A549 treated with AZD2906 at 1 μM for 4 hours (cell line): Measurements from ENCODE around the gene POTED. TPM values are rescaled to one million over a fixed set of nuclear protein-coding genes. Genes with fewer than 3 reads are reported as not detected.

Experiments used
- total RNA-seq: library from RNA; stranded (reverse); fragments of 200-300 nt; extraction: Qiagen RNA extraction; gene quantifications from 5 replicates; pipeline ENCODE4 v1.2.3, GENCODE V29; 2022

POTED gene
- total RNA-seq, result not detected in 5 replicates

DNA sequence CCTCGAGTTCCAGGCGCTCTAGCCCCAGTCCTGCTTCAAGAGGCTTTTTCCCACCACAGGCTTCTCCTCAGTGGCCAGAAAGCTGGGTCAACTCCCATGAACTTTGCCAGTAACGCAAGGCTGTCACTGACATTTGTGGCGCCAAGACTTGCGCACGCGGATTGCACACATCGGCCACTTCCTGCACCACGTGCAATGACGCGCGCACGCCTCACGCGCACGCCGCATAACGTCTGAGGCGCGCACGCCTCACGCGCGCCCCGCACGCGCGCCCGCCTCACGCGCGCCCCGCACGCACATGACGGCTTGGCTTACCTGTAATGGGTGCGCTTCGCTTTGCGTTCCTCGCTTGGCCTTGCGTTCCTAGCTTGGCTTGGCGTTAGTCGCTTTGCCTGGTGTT lies at the start of gene POTED:
Gene POTED, plus strand, starts transcription at position 301 of the 400 bp plus-strand sequence. CDS start 452 bp downstream, outside the sequence.

